Suprapubic skin (tissue), 3 donors: ENCODE results near the gene B3GALT5.

Experiments
- CTCF ChIP-seq, 2 donors: fragments of 200-600 bp in 1 of 2; fragments of 450-650 bp in 1 of 2; sonication (generic) in 1 of 2; IDR thresholded peaks; one replicate each; pipeline ENCODE4 v1.5.1; 2016 to 2019; ENCODE audit warnings: antibody characterized with exemption in 2 of 2, mild to moderate bottlenecking in 1 of 2, moderate library complexity in 1 of 2
- POLR2A ChIP-seq, 2 donors: fragments of 450-650 bp; IDR thresholded peaks; one replicate each; pipeline ENCODE4 v1.6.1; 2017; ENCODE audit warnings: antibody characterized with exemption in 2 of 2, mild to moderate bottlenecking in 2 of 2, moderate library complexity in 2 of 2

- no peak for TF ChIP-seq CTCF (IDR thresholded peaks at IDR 0.05)
- TF ChIP-seq POLR2A (IDR thresholded peaks at IDR 0.05): no peak
Observed at GRCh38 chr21:39700318-39700717, 87.6 kb downstream of the B3GALT5 start.
